Medulla oblongata (tissue), 1 donor: ENCODE measurements around the gene ENOX1.
"Not testable (repeated sequence)": the region's sequence is repeated elsewhere in the genome, so short reads cannot be mapped to it uniquely, and the experiment has no call there.

Source experiments
- DNase-seq: peaks from one replicate; pipeline ENCODE4 v3.0.0-alpha.2; 2015; ENCODE audit errors: extremely low spot score

Gene ENOX1

DNA sequence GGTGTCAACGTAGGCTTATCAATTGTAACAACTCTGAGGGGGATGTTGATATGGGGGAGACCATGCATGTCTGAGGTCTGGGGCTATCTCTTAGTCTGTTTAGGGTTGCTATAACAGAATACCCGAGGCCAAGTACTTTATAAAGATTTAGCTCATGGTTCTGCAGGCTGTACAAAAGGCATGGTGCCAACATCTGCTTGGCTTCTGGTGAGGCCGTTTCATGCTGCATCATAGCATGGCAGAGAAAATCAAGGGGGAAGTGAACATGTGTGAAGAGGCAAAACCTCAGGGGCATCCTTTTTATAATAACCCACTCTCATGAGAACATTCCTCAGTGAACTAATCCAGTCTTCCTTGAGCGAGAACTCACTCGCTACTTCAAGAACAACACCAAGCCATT, 353.8 kb downstream of the ENOX1 start:
- DNase-seq: no peak

GRCh38 chr13:43431841-43432240, 354.9 kb downstream of the ENOX1 start:
- no peak for DNase-seq

DNA sequence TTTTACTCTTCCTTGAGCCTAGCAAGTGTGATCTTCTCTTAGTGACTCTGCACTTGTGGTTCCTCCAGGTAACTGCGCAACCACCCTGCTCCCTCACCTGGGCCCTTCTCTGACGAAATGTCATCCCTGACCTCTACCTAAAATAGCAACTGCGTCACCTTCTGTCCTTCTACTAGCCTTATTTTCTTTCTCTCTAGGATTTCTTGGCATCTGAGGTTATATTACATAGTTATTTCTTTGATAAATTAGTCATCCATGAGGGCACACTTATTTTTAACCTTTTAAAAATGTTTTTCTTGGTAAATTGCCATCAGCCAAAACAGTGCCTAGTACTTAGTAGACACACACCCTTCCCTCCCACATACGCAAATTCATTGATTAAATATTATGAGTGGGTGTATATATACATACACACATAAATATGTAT, 355.5 kb downstream of the ENOX1 start:
- no peak for DNase-seq

DNA sequence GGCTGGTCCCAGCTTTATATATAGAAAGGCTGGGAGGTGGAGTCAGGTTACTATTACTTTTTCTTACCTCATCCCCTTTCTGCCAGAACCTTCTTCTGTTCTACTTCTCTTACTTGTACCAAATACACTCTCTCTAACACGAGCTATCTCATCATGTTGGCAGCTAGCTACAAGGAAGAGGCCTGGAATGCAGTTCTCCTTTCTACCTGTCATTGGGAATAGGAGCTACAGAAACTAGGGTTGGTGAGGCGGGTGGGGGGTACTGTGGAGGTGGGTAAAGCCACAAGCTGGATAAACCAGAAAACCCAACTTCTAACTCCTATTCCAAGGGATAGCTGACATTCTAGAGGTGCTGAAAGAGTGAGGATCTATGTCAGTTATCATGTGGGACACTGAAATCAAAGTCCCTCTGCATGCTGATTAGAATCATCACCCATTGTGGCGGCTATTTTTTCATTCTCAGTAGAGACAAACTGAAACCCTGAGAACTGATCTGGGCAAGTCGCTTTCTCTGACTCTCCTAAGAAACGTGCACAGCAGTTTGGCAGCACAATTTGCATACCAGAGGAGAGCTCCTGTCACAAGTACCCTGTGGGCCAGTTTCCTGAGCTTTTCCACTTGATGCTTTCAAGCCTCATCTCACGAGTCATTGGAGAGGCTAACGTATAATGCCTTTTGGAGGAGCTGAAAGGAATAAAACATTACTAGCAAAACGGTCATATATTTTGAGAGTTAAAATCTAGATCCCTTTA, 358.1 kb downstream of the ENOX1 start:
- no peak for DNase-seq

DNA sequence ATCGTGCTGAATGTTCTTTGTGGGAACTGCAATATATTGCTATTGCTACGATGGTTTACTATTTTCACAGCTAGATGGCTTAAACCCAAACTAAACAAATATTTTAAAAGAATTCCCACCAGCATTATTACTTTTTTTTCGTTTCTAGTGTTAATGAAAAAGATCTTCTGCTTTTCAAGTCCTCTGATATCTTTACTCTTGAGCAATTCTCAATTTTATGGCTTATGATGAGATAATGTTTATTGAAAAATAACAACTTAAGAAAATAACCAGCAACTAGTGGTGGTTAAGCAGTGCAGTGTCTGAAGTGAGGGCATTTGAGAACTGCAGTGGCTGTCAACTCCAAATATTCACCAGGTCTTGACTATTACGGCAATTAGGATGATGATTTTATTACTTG, 360.4 kb downstream of the ENOX1 start:
- no peak for DNase-seq

DNA sequence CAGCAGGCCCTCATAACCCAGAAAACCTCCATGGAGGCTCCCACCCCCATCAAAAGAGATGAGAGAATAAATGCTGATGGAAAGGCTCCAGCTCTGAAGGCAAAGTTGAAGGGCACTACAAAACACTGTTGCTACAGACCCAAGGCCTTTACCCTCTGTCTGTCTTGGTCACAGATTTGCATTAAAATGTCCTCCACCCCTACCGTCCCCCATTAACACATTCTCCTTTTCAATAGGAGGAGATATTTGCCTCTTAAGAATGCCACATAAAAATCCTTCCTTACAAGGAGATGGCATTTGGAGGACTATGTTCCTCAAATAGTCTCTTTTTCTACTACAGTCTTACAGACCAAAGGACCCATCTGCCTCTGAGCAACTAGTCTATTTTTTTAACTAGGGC, 361.5 kb downstream of the ENOX1 start:
- no peak for DNase-seq

DNA sequence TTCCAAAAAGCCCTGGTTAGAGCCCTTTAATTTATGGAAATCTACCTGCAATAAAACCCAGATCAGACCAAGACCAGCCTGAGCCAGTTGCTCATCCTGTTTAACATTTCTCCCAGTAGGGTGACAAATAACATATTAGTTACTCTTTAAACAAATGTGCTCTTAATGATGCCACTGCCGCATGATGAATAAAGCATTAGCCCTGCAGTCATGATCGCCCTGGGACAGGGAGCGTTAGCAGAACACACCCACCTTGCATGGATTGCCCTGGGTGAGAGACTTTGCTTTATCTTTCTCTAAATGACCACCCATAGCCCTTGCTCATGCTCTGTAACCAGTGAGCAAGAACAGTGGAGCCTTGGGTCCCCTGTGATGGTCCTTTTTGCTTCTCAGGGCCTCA, 362.4 kb downstream of the ENOX1 start:
- no peak for DNase-seq

- no peak for DNase-seq
Observed at GRCh38 chr13:43422116-43422515, 364.7 kb downstream of the ENOX1 start.

GRCh38 chr13:43416842-43417241, 369.9 kb downstream of the ENOX1 start:
- not testable (repeated sequence) for DNase-seq

GRCh38 chr13:43416408-43416807, 370.4 kb downstream of the ENOX1 start:
- DNase-seq: not testable (repeated sequence)

GRCh38 chr13:43415903-43416391, 370.8 kb downstream of the ENOX1 start:
- not testable (repeated sequence) for DNase-seq

- no peak for DNase-seq
Observed at GRCh38 chr13:43414111-43414510, 372.7 kb downstream of the ENOX1 start.

GRCh38 chr13:43411741-43412140, 375.0 kb downstream of the ENOX1 start:
- DNase-seq: peak; percentile 78

- peak; percentile 78 for DNase-seq
Observed at GRCh38 chr13:43411211-43411610, 375.6 kb downstream of the ENOX1 start.

- no peak for DNase-seq
Observed at GRCh38 chr13:43408274-43408673, 378.5 kb downstream of the ENOX1 start.

DNA sequence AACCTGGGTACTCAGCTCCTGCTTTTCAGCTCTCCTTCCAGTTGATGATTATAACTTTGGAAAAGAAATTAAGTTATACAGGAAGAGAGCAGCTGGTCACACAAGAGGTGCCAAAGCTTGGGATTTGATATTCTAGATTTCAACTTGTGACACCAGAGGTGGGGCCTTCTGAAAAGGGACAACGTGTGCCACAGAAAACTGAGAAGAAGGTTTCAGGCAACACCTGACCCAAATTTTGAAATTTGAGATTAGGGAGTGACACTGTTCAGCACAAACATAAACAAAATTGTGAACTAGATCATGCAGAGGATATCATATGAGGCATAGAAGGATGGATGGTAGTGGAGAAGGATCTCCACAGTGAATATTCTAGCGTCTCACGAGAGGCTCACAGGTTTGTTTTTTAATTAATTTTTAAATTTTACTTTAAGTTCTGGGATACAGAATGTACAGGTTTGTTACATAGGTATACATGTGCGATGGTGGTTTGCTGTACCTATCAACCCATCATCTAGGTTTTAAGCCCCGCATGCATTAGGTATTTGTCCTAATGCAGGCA, 379.7 kb downstream of the ENOX1 start:
- DNase-seq: no peak

DNA sequence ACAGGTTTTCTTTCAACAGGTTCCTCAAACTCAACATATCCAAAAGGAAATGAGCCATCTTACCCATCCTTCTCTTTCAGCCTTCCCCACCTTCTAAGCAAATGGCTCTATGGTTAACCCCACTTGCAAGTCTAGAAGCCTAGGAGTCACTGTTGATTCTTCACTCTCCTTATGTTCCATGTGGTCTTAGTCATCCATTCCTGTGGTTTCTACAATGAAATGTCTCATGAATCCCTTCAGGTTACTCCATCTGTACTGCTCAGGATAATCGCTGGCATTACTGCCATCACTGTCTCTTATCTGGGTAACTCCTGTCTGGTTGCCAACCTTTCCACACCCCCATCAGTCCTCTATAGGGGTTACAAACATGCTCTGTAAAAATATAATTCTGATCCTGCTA, 381.3 kb downstream of the ENOX1 start:
- DNase-seq: no peak

GRCh38 chr13:43402380-43402779, 384.4 kb downstream of the ENOX1 start:
- no peak for DNase-seq

- DNase-seq: peak; percentile 55
Observed at GRCh38 chr13:43401361-43401760, 385.4 kb downstream of the ENOX1 start.

- no peak for DNase-seq
Observed at GRCh38 chr13:43397111-43397510, 389.7 kb downstream of the ENOX1 start.

DNA sequence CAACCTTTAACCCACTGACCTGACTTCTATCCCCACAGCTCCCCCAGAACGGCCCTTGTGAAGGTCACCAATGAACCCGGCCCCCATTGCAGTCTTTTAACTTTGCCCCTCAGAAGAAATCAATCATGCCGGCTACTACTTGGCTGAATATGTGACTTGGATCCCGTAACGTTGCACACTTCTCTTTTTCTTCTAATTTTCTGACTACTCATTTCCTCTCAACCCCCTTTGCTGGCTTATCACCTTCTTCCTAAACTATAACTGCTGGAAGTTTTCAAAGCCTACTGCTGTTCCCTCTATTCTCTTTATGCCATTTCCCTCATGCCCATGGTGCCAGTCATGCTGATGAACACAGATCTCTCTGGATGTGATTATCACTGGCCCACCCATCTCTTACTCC, 395.7 kb downstream of the ENOX1 start:
- no peak for DNase-seq

- DNase-seq: no peak
Observed at GRCh38 chr13:43390619-43391018, 396.2 kb downstream of the ENOX1 start.

DNA sequence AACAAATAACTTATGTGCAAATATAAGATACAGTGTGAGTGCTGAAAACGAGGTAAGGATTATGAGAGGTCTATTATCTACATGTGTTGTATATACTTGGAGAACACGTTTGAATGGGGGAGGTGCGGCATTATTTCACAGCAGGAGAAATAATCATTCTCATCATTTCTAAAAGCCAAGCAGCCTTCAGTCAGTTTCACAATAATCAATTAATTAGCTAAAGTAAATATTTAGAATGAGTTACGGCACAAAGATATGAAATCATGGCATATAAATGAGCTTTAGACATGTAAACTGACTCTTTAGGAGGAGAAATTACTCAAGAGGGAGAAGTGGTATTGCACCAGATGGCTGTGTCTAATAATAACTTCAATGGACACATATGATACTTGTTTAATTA, 396.8 kb downstream of the ENOX1 start:
- no peak for DNase-seq

DNA sequence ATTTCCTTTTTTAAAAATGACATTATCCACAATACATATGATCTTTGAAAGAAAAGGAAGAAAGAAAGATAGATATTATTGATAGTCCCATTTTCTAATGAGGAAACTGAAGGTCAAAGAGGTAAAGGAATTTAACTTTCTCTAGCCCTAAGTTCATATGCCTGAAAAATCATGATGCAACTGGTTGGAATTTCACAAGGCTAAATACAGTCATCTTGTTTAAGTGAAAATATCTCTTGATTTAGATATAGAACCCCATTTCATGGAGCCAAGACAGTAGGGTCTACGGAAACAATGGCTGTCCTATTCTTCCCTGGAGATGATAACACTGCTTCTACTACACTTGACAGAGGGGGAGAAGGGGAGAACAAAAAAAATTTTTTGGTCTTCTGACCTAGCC, 397.2 kb downstream of the ENOX1 start:
- no peak for DNase-seq
